T47D (cell line): ENCODE measurements around the gene SIGLECL1.

Experiments
- DNase-seq, 2 experiments: peaks; one replicate each; pipeline versions ENCODE4 v3.0.0 to v3.0.0-alpha.2; 2011 to 2012; ENCODE audit warnings: low read depth in 1 of 2, low spot score in 1 of 2
- JUND ChIP-seq: IDR thresholded peaks from 2 replicates; pipeline ENCODE4 v1.6.1; 2012; ENCODE audit warnings: low read depth
- in situ Hi-C: cut with HindIII; loops from 2 replicates; pipeline ENCODE4 v1.10.0; 2016; ENCODE audit warnings: low sequenced_read_pairs, low pct_unique_long_range_greater_than_20kb

The SIGLECL1 gene

GRCh38 chr19:51258165-51259160, 7.6 kb downstream of the SIGLECL1 start:
- no peak for TF ChIP-seq JUND
- in situ Hi-C loops, result no loop called here
- no peak for DNase-seq

- TF ChIP-seq JUND, result no peak
- DNase-seq, result peak; percentile 18 to 58
- in situ Hi-C loops, result no loop called here
Measured at GRCh38 chr19:51259348-51260245, 8.7 kb downstream of the SIGLECL1 start.

GRCh38 chr19:51263808-51264207, 12.9 kb downstream of the SIGLECL1 start:
- TF ChIP-seq JUND, result no peak
- in situ Hi-C loops, result no loop called here
- DNase-seq, result no peak

GRCh38 chr19:51271067-51271466, 20.2 kb downstream of the SIGLECL1 start:
- in situ Hi-C loops, result no loop called here
- TF ChIP-seq JUND, result no peak
- no peak for DNase-seq

- DNase-seq, result no peak
- in situ Hi-C loops, result no loop called here
- no peak for TF ChIP-seq JUND
Measured at GRCh38 chr19:51272183-51272810, 21.4 kb downstream of the SIGLECL1 start.

- no peak for DNase-seq
- no peak for TF ChIP-seq JUND
- in situ Hi-C loops, result no loop called here
Measured at GRCh38 chr19:51274049-51274770, 23.3 kb downstream of the SIGLECL1 start.

GRCh38 chr19:51277112-51277511, 26.2 kb downstream of the SIGLECL1 start:
- no peak for TF ChIP-seq JUND
- in situ Hi-C loops, result no loop called here
- DNase-seq, result no peak

GRCh38 chr19:51282335-51282734, 31.5 kb downstream of the SIGLECL1 start:
- DNase-seq, result no peak
- in situ Hi-C loops, result no loop called here
- no peak for TF ChIP-seq JUND

GRCh38 chr19:51285682-51286081, 34.8 kb downstream of the SIGLECL1 start:
- no peak for DNase-seq
- no peak for TF ChIP-seq JUND
- in situ Hi-C loops, result no loop called here

GRCh38 chr19:51289635-51290034, 38.8 kb downstream of the SIGLECL1 start:
- in situ Hi-C loops, result no loop called here
- no peak for DNase-seq
- TF ChIP-seq JUND, result no peak

GRCh38 chr19:51292971-51293370, 42.1 kb downstream of the SIGLECL1 start:
- no peak for DNase-seq
- in situ Hi-C loops, result no loop called here
- TF ChIP-seq JUND, result no peak

- TF ChIP-seq JUND, result no peak
Measured at GRCh38 chr19:51293571-51294210, 42.8 kb downstream of the SIGLECL1 start.

More at GRCh38 chr19:51293571-51294210, 42.8 kb downstream of the SIGLECL1 start:
- DNase-seq, result no peak
- in situ Hi-C loops, result no loop called here
